ENCODE data around the gene CACUL1.

The CACUL1 gene

DNA sequence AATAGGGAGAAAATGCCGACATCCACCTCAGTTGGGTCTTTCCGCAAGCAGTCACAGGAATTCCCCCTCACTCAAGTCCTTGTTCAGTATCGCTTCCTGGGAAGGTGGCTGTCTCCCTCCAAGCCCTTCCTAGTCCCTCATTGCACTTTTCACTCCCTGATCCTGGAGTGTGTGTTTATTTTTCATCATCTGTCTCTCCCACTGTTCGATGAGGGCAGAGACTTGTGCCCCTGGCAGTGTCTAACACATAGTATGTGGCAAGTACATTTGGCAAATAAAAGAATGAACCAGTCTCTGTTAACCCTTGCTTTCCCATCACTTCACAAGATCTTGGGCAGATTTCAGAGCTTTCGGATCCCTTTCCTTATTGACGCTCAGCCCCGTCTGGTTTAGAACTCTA, 24.0 kb upstream of the CACUL1 start:
- TF ChIP-seq, protein P1, sequence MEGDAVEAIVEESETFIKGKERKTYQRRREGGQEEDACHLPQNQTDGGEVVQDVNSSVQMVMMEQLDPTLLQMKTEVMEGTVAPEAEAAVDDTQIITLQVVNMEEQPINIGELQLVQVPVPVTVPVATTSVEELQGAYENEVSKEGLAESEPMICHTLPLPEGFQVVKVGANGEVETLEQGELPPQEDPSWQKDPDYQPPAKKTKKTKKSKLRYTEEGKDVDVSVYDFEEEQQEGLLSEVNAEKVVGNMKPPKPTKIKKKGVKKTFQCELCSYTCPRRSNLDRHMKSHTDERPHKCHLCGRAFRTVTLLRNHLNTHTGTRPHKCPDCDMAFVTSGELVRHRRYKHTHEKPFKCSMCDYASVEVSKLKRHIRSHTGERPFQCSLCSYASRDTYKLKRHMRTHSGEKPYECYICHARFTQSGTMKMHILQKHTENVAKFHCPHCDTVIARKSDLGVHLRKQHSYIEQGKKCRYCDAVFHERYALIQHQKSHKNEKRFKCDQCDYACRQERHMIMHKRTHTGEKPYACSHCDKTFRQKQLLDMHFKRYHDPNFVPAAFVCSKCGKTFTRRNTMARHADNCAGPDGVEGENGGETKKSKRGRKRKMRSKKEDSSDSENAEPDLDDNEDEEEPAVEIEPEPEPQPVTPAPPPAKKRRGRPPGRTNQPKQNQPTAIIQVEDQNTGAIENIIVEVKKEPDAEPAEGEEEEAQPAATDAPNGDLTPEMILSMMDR (IDR thresholded peaks at IDR 0.05) = no peak
- Histone ChIP-seq H3K27ac (no peak overlapping the region), H3K4me3 (no peak overlapping the region)
- DNase-seq (ENCODE audit: low spot score) = no peak

DNA sequence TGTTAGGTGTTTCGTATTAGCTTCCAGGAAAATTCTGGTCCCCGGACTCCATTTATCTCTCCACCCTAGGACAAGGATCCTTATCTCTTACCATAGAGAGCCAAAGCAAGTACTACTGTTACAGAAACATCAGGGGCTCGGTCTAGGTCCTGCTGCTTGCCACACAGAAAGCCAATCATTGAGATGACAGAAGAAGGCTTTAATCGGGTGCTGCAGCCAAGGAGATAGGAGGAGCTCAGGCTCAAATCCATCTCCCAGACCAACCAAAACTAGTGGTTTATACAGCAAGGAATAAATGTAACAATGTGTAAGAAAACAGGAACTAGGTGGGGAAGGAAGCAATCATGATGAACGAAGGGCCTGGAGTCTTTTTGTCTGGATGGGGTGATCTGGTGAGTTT, 22.2 kb upstream of the CACUL1 start:
- H3K4me3 ChIP-seq = no peak overlapping the region

DNA sequence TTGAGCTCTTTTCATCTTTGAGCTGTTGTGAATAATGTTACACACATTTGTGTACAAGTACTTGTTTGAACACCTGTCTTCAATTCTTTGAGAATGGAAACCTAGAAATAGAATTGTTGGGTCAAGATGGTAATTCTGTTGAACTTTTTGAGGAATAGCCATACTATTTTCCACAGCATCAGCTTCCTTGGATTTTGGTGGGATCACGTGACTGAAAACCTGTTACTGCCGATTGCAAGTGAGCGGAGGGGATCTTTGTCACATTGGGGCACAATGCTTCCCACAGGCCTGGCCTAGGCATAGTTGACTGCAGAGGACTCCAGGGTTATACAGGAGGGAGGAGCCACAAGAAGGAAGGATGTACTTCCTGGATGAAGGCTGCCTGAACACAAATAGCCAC, 21.3 kb upstream of the CACUL1 start:
- TF ChIP-seq, protein P1 (IDR thresholded peaks at IDR 0.05) = no peak
- Histone ChIP-seq H3K27ac (no peak overlapping the region), H3K4me3 (no peak overlapping the region)
- no peak for DNase-seq (ENCODE audit: low spot score)

More for the DNA sequence above, 22.2 kb upstream of the CACUL1 start:
- no peak for DNase-seq (ENCODE audit: low spot score)
- no peak overlapping the region for H3K27ac ChIP-seq
- TF ChIP-seq, protein P1 (IDR thresholded peaks at IDR 0.05) = no peak

DNA sequence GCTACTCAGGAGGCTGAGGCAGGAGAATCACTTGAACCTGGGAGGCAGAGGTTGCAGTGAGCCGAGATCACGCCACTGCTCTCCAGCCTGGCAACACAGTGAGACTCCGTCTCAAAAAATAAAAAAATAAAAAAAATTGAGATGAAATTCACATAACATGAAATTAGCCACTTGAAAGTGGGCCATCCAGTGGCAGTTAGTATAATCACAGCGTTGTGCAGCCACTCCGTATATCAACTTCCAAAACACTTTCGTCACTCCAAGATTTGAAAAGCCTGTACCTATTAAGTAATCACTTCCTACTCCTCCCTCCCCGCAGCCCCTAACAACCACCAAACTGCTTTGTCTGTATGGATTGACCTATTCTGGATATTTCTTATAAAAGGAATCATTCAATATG, 20.7 kb upstream of the CACUL1 start:
- Histone ChIP-seq H3K27ac (no peak overlapping the region), H3K4me3 (no peak overlapping the region)
- no peak for DNase-seq (ENCODE audit: low spot score)
- TF ChIP-seq, protein P1 (IDR thresholded peaks at IDR 0.05) = no peak

DNA sequence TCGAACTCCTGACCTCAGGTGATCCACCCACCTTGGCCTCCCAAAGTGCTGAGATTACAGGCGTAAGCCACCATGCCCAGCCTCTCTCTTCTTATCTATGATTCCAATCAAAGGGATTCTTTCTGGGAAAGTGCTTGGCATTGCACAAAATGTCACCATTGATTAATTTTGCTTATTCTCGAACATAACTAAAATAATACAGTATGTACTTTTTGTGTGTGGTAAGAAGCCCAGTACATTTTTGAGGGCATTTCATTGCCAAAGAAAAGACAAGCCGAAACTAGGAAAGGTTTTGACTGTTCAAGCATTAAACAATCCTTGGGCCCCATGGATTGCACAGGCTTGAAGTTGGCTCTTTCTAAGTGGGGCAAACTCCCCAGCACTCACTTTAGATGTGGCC, 18.3 kb upstream of the CACUL1 start:
- H3K4me3 ChIP-seq = no peak overlapping the region
- no peak for DNase-seq (ENCODE audit: low spot score)
- H3K27ac ChIP-seq = no peak overlapping the region
- TF ChIP-seq, protein P1 (IDR thresholded peaks at IDR 0.05) = no peak

DNA sequence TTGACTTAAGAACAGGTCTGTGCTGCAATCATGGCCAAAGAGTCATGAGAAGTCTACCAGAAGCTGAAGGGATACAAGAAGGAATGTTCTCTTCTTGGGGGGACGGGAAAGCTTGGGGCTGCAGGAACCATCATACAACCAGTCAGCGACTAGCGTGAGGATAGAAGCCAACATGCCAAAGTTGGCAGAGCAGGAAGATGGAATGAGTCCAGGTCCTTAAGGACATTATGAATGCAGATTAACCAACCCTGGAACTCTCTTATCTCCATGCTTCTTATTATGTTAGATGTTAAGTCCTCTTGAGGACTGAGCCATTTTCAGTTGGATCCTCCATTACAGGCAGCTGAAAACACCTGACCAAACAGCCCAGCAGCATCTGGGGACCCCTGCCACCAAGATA, 17.2 kb upstream of the CACUL1 start:
- Histone ChIP-seq H3K27ac (no peak overlapping the region), H3K4me3 (no peak overlapping the region)
- TF ChIP-seq, protein P1 (IDR thresholded peaks at IDR 0.05) = no peak
- no peak for DNase-seq (ENCODE audit: low spot score)

DNA sequence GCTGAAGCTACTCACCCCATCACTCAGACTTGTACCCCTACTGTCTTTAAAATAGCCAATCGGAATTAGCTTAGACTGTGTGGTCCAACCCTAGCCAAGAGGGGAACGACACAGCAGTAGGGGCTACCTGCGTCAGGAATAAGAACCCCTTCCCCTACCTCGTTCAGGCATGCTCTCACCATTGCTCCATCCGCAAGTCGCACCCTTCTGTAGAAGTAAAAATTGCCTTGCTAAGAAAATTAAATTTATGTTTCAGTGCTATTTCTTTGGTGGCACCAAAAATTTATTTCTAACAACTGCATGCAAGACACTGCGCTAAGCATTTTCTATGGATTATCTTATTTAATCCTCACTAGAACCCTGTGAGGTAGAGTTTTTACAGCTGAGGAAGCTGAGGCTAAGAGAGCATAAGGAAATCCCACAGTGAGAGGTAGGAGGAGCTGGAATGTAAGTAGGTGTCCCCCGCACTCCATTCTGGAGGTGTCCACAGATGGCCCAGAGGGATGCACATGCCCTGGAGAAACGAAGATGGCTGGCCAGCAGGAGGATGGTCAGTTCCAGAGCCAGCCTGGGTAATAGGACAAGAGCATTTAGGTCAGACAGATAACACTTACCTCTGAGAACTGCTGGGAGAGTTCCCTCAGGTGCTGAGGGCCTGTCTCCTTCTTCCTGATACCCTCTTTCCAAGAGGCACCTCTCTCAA, 15.3 kb upstream of the CACUL1 start:
- TF ChIP-seq, protein P1 (IDR thresholded peaks at IDR 0.05) = no peak
- Histone ChIP-seq H3K4me3 (no peak overlapping the region), H3K27ac (no peak overlapping the region)
- no peak for DNase-seq (ENCODE audit: low spot score)
